ENCODE results near the gene SRP68.
"Not testable (repeated sequence)": the region's sequence is repeated elsewhere in the genome, so short reads cannot be mapped to it uniquely, and the experiment has no call there.

Gene SRP68

DNA sequence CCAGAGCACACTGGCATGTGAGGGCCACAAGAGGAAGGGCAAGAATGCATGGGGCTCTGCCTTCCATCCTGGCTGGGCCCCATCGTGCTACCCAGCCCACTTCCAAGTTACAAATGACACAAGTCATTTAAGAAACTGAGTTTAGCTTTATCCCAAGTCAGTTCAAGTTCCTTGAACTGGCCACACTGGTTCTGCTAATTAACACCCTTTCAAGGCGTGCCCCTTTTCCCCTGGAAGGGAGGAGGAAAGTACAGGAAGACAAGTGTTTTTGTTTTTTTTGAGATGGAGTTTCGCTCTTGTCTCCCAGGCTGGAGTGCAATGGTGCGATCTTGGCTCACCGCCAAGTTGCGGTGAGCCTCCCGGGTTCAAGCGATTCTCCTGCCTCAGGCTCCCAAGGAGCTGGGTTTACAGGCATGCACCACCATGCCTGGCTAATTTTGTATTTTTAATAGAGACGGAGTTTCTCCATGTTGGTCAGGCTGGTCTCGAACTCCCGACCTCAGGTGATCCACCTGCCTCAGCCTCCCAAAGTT lies 27.8 kb downstream of the SRP68 start:
- not testable (repeated sequence) for DNase-seq

DNA sequence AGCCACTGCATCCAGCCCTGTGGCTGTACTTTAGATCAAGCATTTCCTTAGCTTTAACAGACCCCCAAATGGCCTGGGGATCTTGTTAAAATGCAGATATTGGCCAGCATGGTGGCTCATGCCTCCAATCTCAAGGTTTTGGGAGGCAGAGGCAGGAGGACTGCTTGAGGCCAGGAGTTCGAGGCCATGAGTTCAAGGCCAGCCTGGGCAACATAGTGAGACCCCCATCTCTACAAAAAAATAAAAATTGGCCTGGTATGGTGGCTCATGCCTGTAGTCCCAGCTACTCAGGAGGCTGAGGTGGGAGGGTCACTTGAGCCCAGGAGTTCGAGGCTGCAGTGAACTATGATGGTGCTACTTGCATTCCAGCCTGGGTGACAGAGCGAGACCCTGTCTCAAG lies 29.4 kb downstream of the SRP68 start:
- DNase-seq: not testable (repeated sequence)

DNA sequence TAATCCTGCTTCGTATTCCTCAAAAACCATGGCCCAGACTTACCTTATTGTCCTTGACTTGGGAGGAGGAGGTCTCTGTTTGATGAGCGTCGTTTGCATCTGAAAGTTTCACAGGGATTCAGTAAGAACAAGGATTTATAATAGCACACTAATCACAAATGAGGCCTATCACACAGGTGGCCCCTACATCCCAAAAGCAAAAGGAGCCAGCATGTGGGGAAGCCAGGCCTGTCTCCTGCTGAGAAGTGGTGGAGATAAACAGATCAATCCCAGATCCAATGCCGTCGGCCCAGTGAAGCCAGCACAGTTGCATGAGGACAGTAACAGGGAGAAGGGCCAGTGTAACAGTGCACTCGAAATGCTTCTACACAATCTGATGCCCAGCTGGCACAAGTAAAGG lies 31.9 kb downstream of the SRP68 start:
- no peak for DNase-seq

- no peak for DNase-seq
These were observed 33.2 kb downstream of the SRP68 start for GRCh38 chr17:76039121-76039520.

DNA sequence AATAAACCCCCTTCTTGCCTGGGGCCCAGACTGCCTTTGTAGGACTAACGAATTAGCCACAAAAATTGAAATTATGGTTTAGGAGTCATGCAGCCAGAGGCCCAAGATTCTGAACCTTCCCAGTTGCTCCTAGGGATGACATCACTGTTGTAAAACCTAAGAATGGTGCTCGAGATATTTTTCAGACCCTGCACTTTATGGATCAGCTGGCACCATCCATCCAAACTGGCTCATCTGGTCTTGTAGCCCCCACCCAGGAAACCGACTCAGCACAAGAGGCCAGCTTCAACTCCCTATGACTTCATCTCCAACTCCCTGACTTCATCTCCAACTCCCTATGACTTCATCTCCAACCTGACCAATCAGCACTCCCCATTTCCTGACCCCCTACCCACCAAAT lies 34.3 kb downstream of the SRP68 start:
- DNase-seq: no peak

DNA sequence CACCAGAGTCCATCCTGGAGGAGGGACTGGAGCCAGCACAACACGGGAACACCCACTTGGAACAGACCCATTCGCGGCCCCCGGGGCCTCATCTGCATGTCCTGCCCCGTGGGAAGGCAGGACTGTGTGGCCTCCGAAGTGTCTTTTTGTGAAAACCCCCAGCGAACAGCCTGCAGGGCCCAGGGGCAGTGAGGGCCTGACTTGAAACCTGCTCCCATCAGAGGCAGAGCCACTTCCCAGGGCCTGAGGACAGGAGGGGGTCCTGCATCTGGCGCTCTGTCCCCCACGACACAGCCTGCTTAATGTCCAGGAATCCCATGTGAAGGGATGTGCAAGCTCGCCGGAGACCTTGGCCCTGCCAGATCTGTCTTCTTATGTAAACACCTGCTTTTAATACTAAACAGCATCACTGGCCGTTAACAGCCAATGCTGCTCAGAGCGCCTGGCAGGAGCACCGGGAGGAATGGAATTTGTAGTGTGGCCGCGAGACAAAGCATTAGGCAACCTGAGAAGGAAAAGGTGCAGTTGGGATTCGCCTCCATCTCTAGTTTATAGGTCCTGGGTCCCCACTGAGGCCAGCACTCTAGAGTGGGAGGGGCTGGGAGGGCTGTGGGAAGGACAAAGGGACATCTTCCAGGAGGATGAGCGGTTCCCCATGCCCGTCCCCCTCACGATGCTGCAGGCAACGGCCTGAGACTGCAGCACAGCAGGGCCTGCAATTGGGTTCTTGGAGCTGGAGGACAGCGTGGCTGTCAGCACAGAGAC lies 35.6 kb downstream of the SRP68 start:
- no peak for DNase-seq

GRCh38 chr17:76034428-76035350 lies 37.6 kb downstream of the SRP68 start:
- no peak for DNase-seq

GRCh38 chr17:76033139-76033538 lies 39.2 kb downstream of the SRP68 start:
- no peak for DNase-seq

DNA sequence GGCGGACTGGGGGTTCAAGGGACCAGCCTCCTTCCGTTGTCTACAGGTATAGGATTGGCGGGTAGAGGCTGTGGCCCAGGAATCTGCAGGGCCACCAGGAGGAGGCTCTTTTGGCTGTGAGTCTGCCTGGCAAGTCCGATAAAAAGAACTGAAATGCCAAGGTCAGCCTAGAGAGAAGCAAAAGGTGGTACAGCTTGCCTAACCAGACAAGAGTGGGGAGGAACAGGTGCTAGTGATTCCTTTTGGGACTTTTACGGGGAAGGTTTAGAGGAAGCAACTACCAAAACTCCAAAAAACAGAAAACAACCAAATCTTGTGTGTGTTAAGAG lies 39.6 kb downstream of the SRP68 start:
- no peak for DNase-seq

- DNase-seq: no peak
These were observed 40.1 kb downstream of the SRP68 start for GRCh38 chr17:76032073-76032779.

GRCh38 chr17:76027159-76027839 lies 45.0 kb downstream of the SRP68 start, which contains the start of gene EVPL:
Gene EVPL, minus strand, starts transcription at chr17:76027306. Its CDS starts 108 bp downstream, at chr17:76027198.
- no peak for DNase-seq

DNA sequence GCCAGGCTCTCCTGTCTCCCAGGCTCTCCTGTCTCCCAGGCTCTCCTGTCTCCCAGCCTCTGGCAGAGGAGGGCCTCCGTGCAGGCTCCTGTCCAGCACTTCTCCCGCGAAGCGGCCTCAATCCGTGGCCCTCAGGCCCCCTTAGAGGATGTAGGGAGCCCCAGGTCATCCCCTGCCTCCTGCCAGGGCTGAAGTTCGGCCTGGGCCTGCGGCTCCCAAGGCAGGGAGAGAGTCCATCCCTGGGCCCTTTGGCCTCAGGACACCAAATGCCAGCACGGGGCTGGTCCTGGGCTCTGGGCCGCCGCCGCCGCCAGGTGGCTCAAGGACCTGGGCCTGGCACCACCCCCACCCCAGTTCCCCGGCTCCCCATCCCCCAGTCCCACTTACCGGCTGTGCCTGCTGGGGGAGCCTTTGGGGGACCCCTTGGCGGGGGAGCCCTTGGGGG lies 45.6 kb downstream of the SRP68 start:
- no peak for DNase-seq

- DNase-seq: no peak
These were observed 47.0 kb downstream of the SRP68 start for GRCh38 chr17:76025294-76025693.

DNA sequence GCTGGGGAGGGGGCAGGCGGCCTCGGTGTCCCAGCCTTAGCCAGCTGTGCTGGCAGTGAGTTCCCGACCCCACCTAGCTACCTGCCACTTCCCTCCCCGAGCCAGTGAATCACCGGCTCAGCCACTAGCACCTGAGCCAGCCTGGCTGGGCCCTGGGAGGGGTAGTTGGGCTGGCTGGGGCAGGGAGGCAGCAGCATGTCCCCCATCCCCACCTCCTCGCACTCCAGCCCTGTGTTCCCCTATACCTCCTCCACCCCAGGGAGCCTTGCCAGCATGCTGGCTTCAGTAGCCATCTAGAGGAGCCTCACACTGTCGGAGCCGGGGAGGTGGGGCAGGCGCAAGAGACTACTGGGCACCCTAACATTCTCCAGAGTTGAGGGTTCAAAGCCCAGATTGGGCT lies 48.0 kb downstream of the SRP68 start:
- no peak for DNase-seq

DNA sequence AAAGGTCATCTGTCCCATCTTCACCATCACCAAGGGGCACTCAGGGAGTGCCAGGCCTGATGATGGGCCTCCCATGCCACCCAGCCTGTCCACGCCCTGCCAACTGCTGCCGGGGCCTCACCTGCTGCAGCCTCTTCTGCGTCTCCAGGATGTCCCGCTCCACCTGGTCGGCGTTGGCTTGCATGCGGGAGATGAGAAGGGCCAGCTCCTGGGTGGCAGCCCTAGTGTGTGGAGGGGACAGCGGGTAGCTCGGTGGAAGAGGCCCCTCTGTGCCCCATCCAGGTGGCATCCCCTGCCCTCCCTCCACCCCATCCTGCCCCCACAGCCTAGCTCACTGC lies 48.4 kb downstream of the SRP68 start:
- DNase-seq: no peak

GRCh38 chr17:76022973-76023899 lies 49.1 kb downstream of the SRP68 start:
- no peak for DNase-seq

DNA sequence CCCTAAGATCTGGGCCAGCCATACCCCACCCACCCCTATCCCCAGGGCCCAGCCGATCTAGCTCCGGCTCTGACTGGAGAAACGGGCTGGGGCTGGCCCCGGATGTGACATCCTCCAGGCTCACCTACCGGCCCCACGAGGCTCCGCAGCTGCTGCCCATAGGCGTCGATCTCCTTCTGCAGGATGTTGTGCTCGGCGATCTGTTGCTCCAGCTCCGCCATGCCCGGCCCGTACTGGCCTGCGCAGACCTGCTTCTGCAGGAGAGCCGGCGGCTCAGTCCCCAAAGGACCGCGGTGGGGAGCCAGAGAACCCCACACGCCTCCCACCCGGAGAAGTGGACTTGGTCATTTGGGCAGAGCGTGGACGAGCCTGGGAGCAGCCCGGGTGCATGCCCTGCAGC lies 50.0 kb downstream of the SRP68 start:
- DNase-seq: no peak

DNA sequence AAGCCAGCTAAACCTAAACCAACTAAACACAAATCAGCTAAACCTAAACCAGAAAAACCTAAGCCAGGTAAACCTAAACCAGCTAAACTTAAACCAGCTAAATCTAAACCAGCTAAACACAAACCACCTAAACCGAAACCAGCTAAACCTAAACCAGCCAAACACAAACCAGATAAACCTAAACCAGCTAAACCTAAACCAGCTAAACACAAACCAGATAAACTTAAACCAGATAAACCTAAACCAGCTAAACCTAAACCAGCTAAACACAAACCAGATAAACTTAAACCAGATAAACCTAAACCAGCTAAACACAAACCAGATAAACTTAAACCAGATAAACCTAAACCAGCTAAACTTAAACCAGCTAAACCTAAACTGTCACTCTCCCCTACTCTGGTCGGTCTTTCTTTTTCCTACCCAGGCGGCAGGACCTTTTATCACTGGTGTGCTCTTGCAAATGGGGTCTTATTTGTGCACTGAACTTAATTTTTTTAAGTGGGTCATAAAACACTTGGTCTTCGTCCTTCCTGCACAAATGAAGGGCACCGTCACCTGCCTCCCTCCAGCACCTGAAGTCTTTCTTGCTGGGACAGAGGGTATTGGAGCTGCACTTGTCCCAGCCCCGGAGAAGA lies 52.4 kb downstream of the SRP68 start:
- no peak for DNase-seq

GRCh38 chr17:76018801-76019200 lies 53.5 kb downstream of the SRP68 start:
- DNase-seq: no peak

DNA sequence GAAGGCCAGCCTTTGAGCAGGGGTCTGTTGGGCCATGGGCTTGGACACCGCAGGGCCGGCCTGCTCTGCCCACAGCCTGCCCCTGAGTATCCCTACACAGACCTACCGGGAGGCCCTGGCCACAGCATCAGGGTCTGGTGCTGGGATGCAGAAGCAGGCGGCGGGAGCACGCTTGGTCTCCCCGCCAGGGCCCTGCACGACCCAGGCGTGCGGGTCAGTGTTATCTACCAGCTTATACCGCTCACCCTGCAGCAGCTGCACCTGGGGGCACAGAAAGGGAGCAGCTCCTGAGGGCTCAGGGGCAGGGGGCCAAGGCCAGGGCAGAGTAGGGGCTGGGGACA lies 54.0 kb downstream of the SRP68 start:
- DNase-seq: no peak

All from stimulated activated naive CD4-positive, alpha-beta T cell (primary cell).